ENCODE results near the gene EFNB1.

Gene EFNB1

DNA sequence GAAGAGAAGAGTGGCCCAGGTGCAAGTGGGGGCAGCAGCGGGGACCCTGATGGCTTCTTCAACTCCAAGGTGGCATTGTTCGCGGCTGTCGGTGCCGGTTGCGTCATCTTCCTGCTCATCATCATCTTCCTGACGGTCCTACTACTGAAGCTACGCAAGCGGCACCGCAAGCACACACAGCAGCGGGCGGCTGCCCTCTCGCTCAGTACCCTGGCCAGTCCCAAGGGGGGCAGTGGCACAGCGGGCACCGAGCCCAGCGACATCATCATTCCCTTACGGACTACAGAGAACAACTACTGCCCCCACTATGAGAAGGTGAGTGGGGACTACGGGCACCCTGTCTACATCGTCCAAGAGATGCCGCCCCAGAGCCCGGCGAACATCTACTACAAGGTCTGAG lies 11.4 kb downstream of the EFNB1 start:
- TF ChIP-seq, protein P1, sequence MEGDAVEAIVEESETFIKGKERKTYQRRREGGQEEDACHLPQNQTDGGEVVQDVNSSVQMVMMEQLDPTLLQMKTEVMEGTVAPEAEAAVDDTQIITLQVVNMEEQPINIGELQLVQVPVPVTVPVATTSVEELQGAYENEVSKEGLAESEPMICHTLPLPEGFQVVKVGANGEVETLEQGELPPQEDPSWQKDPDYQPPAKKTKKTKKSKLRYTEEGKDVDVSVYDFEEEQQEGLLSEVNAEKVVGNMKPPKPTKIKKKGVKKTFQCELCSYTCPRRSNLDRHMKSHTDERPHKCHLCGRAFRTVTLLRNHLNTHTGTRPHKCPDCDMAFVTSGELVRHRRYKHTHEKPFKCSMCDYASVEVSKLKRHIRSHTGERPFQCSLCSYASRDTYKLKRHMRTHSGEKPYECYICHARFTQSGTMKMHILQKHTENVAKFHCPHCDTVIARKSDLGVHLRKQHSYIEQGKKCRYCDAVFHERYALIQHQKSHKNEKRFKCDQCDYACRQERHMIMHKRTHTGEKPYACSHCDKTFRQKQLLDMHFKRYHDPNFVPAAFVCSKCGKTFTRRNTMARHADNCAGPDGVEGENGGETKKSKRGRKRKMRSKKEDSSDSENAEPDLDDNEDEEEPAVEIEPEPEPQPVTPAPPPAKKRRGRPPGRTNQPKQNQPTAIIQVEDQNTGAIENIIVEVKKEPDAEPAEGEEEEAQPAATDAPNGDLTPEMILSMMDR (IDR thresholded peaks at IDR 0.05; ENCODE audit: insufficient read depth, missing control alignments) = no peak
- no peak for FAIRE-seq
- no peak for DNase-seq (ENCODE audit: insufficient read length, low spot score)

DNA sequence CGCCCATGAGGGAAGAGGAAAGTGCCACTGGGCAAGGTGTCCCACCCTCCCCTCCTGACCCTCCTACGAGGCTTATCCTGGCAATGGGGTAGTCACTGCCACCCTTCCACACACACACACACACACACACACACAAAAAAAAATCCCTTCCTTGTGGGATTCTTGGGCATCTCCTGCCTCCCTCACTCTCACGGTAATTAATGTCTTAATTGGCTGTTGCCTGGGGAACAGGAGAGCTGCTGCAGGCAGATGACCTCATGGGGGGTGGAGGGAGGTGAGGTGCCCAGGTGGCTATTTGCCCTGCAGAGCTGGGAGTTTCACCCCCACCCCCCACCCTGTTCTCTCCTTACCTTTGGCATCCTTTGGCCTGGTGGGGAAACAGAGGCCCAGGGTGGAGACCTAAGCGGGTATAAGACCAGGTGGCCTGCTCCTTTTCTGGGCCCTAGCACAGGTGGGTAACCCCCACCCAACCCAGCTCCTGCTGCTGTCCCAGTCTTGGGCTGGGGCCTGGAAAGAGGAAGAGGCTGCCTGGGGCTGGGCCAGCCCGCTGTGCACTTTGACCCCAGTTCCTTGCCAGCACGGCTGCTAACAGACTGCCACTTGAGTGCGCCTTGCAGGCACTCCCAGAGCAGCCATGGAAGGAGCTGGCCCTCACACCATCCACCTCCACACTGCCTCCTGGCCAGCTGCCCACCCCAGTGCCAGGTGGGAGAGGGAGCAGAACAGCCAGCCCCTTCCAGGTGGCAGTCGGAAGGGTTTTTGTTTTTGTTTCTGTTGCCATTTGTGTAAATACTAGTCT lies 12.6 kb downstream of the EFNB1 start:
- FAIRE-seq (no peak), DNase-seq (ENCODE audit: insufficient read length, low spot score) (no peak)
- TF ChIP-seq, protein P1 (IDR thresholded peaks at IDR 0.05; ENCODE audit: insufficient read depth, missing control alignments) = no peak

DNA sequence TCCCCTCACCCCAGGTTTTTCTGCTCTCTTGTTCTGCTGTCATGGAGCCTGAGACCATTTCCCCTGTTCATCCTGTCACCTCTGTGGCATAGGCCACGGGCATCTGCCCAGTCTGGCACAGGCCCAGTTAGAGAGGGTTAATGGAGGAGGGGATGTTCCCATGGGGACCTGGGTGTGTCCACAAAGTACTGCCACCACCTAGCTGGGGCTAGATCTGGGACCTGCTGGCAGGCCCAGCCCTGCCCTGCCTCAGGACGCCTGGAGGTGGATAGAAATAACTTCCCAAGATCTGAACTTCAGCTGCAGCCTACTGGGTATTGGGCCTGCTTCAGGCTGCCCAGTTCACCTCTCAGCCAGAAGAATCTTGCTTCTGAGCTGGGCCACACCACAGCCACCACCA lies 13.5 kb downstream of the EFNB1 start:
- no peak for FAIRE-seq
- no peak for DNase-seq (ENCODE audit: insufficient read length, low spot score)
- TF ChIP-seq, protein P1 (IDR thresholded peaks at IDR 0.05; ENCODE audit: insufficient read depth, missing control alignments) = no peak

DNA sequence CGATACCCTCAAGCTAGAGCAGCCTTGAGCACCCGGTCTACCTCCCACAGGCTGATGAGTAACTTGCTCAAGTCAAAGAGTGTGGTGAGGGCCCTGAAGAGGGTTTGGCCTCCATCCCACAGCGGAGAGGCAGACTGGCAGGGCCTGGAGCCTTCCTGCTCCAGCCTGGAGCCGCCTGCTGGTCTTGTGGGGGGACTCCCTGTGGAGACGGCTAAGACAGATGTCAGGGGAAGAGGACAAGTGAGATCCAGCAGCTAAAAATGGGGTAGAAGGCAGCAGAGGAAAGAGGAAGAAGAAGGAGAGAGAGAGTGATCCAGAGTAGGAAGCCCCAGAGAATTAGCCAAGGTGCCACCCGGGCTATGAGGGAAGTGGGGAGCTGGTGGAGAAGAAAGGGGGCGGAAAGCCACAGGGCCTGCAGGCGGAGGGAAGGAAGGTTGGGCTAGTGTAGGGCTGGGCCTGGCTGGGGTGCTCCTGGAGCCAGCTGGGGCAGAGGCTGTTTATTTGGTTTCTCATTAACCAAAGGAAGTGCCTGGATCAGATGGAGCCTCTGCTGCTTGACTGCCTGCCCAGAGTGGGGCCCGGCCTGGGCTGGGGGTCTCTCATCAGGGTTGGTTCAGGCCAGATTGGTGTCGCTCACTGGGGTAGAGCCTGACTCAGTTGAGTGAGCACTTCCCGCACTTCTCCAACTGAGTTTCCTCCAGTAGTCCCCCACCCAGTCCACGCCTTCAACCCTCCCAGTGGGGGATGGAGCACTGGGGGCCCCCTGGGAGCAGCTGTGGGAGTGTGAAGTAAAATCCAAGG lies 14.2 kb downstream of the EFNB1 start:
- DNase-seq (ENCODE audit: insufficient read length, low spot score) = no peak
- FAIRE-seq = no peak
- TF ChIP-seq, protein P1 (IDR thresholded peaks at IDR 0.05; ENCODE audit: insufficient read depth, missing control alignments) = no peak

DNA sequence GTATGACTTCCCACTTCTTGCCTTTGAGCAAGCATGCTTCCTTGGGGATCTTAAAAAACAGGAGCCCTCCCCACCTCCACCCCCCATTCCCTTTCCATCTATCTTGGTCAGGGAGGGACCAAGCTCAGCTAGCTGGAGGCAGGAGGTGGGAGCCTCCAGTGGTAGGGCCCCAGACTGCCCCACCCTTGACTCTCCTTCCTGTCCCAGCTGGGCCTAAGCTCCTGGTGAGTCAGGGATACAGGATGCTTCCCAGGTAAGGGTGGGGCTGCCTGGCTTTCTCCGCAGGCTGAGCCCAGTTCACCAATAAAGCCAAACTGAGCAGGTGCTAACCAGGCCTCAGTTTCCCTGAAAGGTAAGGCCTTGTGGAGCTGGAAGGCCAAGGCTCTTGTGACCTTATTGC lies 15.2 kb downstream of the EFNB1 start:
- TF ChIP-seq, protein P1 (IDR thresholded peaks at IDR 0.05; ENCODE audit: insufficient read depth, missing control alignments) = no peak
- FAIRE-seq = no peak
- no peak for DNase-seq (ENCODE audit: insufficient read length, low spot score)

DNA sequence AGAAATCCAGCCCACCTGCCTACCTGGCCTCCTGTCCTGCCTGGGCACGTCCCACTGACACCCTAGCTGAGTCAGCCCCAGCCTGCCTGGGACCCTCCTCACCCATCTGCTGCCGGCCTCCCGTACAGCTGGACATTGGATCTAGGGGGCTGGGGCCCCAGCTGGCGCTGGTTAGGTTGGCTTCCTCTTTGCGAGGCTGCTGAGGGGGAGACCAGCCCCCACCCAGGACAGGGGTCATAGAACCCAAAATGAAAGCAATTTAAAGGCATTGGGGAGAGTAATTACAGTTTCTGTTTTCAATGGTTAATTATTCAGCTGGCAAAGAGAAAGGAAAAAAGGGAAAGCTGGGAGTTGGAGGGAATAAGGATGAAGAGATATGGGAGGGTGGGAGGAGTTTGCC lies 15.8 kb downstream of the EFNB1 start:
- FAIRE-seq (no peak), DNase-seq (ENCODE audit: insufficient read length, low spot score) (no peak)
- TF ChIP-seq, protein P1 (IDR thresholded peaks at IDR 0.05; ENCODE audit: insufficient read depth, missing control alignments) = no peak

DNA sequence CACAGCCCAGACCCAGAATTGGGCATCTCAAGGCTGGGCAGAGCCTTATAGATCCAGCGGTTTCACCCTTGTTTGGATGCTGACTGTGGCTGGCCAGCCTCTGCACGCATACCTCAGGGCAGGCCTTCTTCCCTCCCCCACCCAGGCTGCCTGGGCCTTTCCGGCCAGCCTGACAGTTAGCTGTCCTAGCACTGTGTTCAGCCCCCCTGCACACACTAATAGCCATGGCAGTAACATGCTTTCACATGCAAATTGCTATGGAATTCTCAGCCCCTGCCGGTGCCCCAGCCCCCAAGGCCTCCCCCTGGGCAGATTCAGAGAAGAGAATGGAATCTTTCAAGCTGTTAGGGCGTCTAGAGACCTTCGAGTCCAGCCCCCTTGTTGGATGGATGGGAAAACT lies 17.7 kb downstream of the EFNB1 start:
- TF ChIP-seq, protein P1 (IDR thresholded peaks at IDR 0.05; ENCODE audit: insufficient read depth, missing control alignments) = no peak
- no peak for FAIRE-seq

More for the DNA sequence above, 17.7 kb downstream of the EFNB1 start:
- no peak for DNase-seq (ENCODE audit: insufficient read length, low spot score)
